Gastrocnemius medialis (tissue), 4 donors: Measurements from ENCODE around the gene CCDC93.

Source experiments
- POLR2A ChIP-seq, 2 donors: fragments of 450-650 bp; IDR thresholded peaks; one replicate each; pipeline ENCODE4 v1.6.1; 2017; ENCODE audit warnings: antibody characterized with exemption in 2 of 2, mild to moderate bottlenecking in 2 of 2, moderate library complexity in 2 of 2
- TF ChIP-seq, protein P1 (sequence below), 5 experiments: fragments of 450-650 bp in 3 of 5; fragments of 200-600 bp in 2 of 5; sonication (generic) in 2 of 5; IDR thresholded peaks in 4 of 5; conservative IDR thresholded peaks in 1 of 5; 1 replicate in 4 of 5; 2 replicates in 1 of 5; pipeline ENCODE4 v1.5.1; 2016 to 2019; ENCODE audit warnings: antibody characterized with exemption in 5 of 5, mild to moderate bottlenecking in 3 of 5, moderate library complexity in 3 of 5

- TF ChIP-seq, protein P1, sequence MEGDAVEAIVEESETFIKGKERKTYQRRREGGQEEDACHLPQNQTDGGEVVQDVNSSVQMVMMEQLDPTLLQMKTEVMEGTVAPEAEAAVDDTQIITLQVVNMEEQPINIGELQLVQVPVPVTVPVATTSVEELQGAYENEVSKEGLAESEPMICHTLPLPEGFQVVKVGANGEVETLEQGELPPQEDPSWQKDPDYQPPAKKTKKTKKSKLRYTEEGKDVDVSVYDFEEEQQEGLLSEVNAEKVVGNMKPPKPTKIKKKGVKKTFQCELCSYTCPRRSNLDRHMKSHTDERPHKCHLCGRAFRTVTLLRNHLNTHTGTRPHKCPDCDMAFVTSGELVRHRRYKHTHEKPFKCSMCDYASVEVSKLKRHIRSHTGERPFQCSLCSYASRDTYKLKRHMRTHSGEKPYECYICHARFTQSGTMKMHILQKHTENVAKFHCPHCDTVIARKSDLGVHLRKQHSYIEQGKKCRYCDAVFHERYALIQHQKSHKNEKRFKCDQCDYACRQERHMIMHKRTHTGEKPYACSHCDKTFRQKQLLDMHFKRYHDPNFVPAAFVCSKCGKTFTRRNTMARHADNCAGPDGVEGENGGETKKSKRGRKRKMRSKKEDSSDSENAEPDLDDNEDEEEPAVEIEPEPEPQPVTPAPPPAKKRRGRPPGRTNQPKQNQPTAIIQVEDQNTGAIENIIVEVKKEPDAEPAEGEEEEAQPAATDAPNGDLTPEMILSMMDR (IDR thresholded peaks at IDR 0.05 in 4 of 5, conservative IDR thresholded peaks at IDR 0.05 in 1 of 5): no peak
- no peak for TF ChIP-seq POLR2A (IDR thresholded peaks at IDR 0.05)
These were observed 32.8 kb downstream of the CCDC93 start for GRCh38 chr2:117980783-117981676.
